GM12878 (cell line): ENCODE results near the gene TTC38. TPM values are rescaled to one million over a fixed set of nuclear protein-coding genes. Genes with fewer than 3 reads are reported as not detected.

ENCODE experiments used
- ATAC-seq: fragments of 200-7000 bp; cut with Tn5 transposase; 3 replicates; pipeline ENCODE4 v1.9.1; 2020; ENCODE audit warnings: mild to moderate bottlenecking, moderate library complexity
- BruUV-seq: library from RNA; stranded (reverse); fragments of 400-500 nt; replicated peaks from 2 replicates; lab custom pipeline; 2021; lab: Mats Ljungman, UMichigan
- CTCF ChIA-PET: fragments of 300-600 bp; sonication (Branson Sonifier 250); formaldehyde crosslinking; extraction: SDS; loops from one replicate; lab custom pipeline; 2021; ENCODE audit warnings: inconsistent platforms; lab: Yijun Ruan, JAX
- POLR2A ChIA-PET: fragments of 350-600 bp; formaldehyde crosslinking; extraction: SDS; loops from one replicate; lab custom pipeline; 2021; ENCODE audit warnings: inconsistent platforms; lab: Charles Lee
- RAD21 ChIA-PET: fragments of 300-600 bp; sonication (Branson Sonifier 250); formaldehyde crosslinking; loops from one replicate; lab custom pipeline; 2023; ENCODE audit warnings: antibody characterized with exemption; ENCODE audit not compliant: unreplicated experiment; lab: Charles Lee
- SMC1A ChIA-PET: fragments of 300-600 bp; sonication (Branson Sonifier 250); formaldehyde crosslinking; loops from one replicate; lab custom pipeline; 2023; ENCODE audit not compliant: unreplicated experiment, uncharacterized antibody; lab: Charles Lee
- DNase-seq: peaks from one replicate; pipeline ENCODE4 v3.0.0-alpha.2; 2011; ENCODE audit warnings: low read depth, low spot score
- FAIRE-seq: peaks from 3 replicates; lab custom pipeline; 2011; peaks lifted over from hg19 to GRCh38; lab: Jason Lieb, UNC
- H2AFZ ChIP-seq: 2 replicates; pipeline ENCODE4 v1.6.0; 2011; ENCODE audit warnings: low read depth, low read length, control low read depth; ENCODE audit not compliant: control insufficient read depth
- H3K27ac ChIP-seq: 2 replicates; pipeline ENCODE4 v1.5.1; 2011; ENCODE audit warnings: control low read depth; ENCODE audit not compliant: control insufficient read depth, insufficient read depth
- H3K27me3 ChIP-seq, 2 experiments: replicated peaks in 1 of 2; 2 replicates each; pipeline versions ENCODE4 v1.6.0 to v1.6.1; 2011; ENCODE audit warnings: low read length in 1 of 2; ENCODE audit not compliant: control insufficient read depth in 2 of 2, insufficient read depth in 2 of 2
- H3K36me3 ChIP-seq, 2 experiments: 2 replicates each; pipeline ENCODE4 v1.5.1; 2011; ENCODE audit warnings: low read length in 1 of 2; ENCODE audit not compliant: control insufficient read depth in 2 of 2, insufficient read depth in 2 of 2
- H3K4me1 ChIP-seq: 2 replicates; pipeline ENCODE4 v1.6.1; 2011; ENCODE audit warnings: mild to moderate bottlenecking, low read length, moderate library complexity, mixed read lengths; ENCODE audit not compliant: control insufficient read depth, insufficient read depth
- H3K4me2 ChIP-seq: 2 replicates; pipeline ENCODE4 v1.6.0; 2011; ENCODE audit warnings: control low read depth; ENCODE audit not compliant: control insufficient read depth, insufficient read depth
- H3K4me3 ChIP-seq: fragments of 200-600 bp; sonication (generic); 2 replicates; pipeline ENCODE4 v1.5.1; 2016
- H3K79me2 ChIP-seq: 2 replicates; pipeline ENCODE4 v1.6.0; 2011; ENCODE audit warnings: low read length; ENCODE audit not compliant: control insufficient read depth, insufficient read depth
- H3K9ac ChIP-seq: 2 replicates; pipeline ENCODE4 v1.8.0; 2011; ENCODE audit warnings: low read length, control low read depth, mixed read lengths; ENCODE audit not compliant: control insufficient read depth, insufficient read depth
- H3K9me3 ChIP-seq: replicated peaks from 3 replicates; pipeline ENCODE4 v1.5.1; 2011; ENCODE audit warnings: mild to moderate bottlenecking, low read length; ENCODE audit not compliant: control insufficient read depth, insufficient read depth
- H4K20me1 ChIP-seq: 2 replicates; pipeline ENCODE4 v1.6.0; 2011; ENCODE audit not compliant: control insufficient read depth, insufficient read depth
- CBX3 ChIP-seq: fragments of 200-600 bp; sonication (generic); IDR thresholded peaks from 2 replicates; pipeline ENCODE4 v1.6.1; 2016; ENCODE audit warnings: low read depth, borderline replicate concordance
- PML ChIP-seq: IDR thresholded peaks from 2 replicates; pipeline ENCODE4 v1.6.1; 2012; ENCODE audit warnings: low read length, inconsistent platforms
- SIN3A ChIP-seq: IDR thresholded peaks from 2 replicates; pipeline ENCODE4 v1.6.1; 2012; ENCODE audit warnings: low read depth, low read length, improper control_type of control experiment
- SREBF2 ChIP-seq: IDR thresholded peaks from 2 replicates; pipeline ENCODE4 v1.6.1; 2012; ENCODE audit warnings: mild to moderate bottlenecking, low read length
- WGBS: methylation state at CpG from one replicate; pipeline ENCODE4 v1.1.6; 2016; ENCODE audit warnings: low lambda C conversion rate; ENCODE audit not compliant: insufficient replicate concordance, insufficient coverage; ENCODE audit errors: missing lambda C conversion rate; 5-methylcytosine and 5-hydroxymethylcytosine counted together
- in situ Hi-C: fragments of 300-500 bp; cut with MboI; formaldehyde crosslinking; loops from 9 replicates; pipeline ENCODE4 v1.14.3; 2018; ENCODE audit warnings: mixed read lengths
- intact Hi-C: fragments of 100-400 bp; cut with micrococcal nuclease; formaldehyde crosslinking; loops from one replicate; pipeline ENCODE4 v1.14.2; 2022; ENCODE audit not compliant: unreplicated experiment
- polyA plus RNA-seq, 11 experiments: library from polyadenylated mRNA; depleted of rRNA in 4 of 11; unstranded in 6 of 11; stranded (reverse) in 5 of 11; fragments of >200 nt; fragmentation: Nextera tagmentation in 4 of 11; fragmentation: Illumina TruSeq in 1 of 11; extraction: Ambion mirVana in 4 of 11; extraction: Trizol in 1 of 11; gene quantifications; 1 replicate in 1 of 11; 2 replicates in 10 of 11; pipeline versions ENCODE4 v1.2.1 to v1.2.3, GENCODE V29; 2011 to 2016; ENCODE audit warnings: inconsistent platforms in 2 of 11, missing spikeins in 2 of 11, low read depth in 1 of 11
- total RNA-seq, 4 experiments: library from RNA; depleted of rRNA in 3 of 4; stranded (reverse); fragments of >200 nt in 3 of 4; fragmentation: Illumina TruSeq in 1 of 4; extraction: Trizol in 1 of 4; gene quantifications; 2 replicates each; pipeline versions ENCODE4 v1.2.1 to v1.2.3, GENCODE V29; 2013 to 2021
- TF ChIP-seq, protein P1 (sequence below): IDR thresholded peaks from 2 replicates; pipeline ENCODE4 v1.6.1; 2012; ENCODE audit warnings: mild to moderate bottlenecking, low read depth, low read length
- TF ChIP-seq, protein P2 (sequence below): fragments of 450-650 bp; IDR thresholded peaks from 2 replicates; pipeline ENCODE4 v1.6.1; 2017; ENCODE audit warnings: mild to moderate bottlenecking, moderate library complexity

The TTC38 gene
- total and polyA plus RNA-seq, 10 of the 15 experiments (the other 5 are each of a cell fraction or from before 2014, with no cell fraction given), result 0.58 to 39.9 (median 13.0) TPM

DNA sequence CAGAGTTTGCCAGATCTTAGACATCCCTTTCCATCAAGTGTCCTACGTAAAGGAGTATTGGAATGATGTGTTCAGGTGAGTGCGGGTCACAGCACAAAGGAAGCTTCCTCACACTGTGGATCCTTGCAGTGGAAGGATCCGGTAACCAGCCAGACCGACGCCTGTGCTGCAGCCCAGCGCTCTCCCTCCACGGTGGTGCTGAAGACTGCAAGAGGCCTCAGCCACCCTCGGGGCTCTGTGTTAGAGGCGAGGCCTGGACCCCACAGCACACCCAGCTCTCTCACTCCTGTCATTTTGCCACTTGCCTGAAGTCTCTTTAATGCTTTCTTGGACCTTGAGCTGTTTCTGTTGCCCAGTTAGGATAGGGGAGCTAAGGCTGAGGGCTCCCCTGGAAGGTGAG is 70.1 kb downstream of the TTC38 start:
- ChIA-PET SMC1A (interaction anchor here (1.3 kb wide), 1 partner anchor 9 kb away, joined by 4 read pairs; no protein-coding TSS in a partner anchor), RAD21 (no interaction called here), CTCF (no interaction called here)
- Histone ChIP-seq H3K4me3 (no peak overlapping the region), H3K36me3 (peaks cover 8 to 33% of the 10 kb centered on the region in 2 experiments), H3K9ac (no peak overlapping the region), H4K20me1 (no peaks in the 10 kb centered on the region), H2AFZ (no peak overlapping the region)
- DNase-seq (no peak), ATAC-seq (no peak)
- BruUV-seq, result no TSS peak
- 93% methylated on average over 9 of the region's 9 CpGs for WGBS
- TF ChIP-seq PML (no peak), SIN3A (no peak), CBX3 (no peak), SREBF2 (no peak)
- TF ChIP-seq, protein P1, sequence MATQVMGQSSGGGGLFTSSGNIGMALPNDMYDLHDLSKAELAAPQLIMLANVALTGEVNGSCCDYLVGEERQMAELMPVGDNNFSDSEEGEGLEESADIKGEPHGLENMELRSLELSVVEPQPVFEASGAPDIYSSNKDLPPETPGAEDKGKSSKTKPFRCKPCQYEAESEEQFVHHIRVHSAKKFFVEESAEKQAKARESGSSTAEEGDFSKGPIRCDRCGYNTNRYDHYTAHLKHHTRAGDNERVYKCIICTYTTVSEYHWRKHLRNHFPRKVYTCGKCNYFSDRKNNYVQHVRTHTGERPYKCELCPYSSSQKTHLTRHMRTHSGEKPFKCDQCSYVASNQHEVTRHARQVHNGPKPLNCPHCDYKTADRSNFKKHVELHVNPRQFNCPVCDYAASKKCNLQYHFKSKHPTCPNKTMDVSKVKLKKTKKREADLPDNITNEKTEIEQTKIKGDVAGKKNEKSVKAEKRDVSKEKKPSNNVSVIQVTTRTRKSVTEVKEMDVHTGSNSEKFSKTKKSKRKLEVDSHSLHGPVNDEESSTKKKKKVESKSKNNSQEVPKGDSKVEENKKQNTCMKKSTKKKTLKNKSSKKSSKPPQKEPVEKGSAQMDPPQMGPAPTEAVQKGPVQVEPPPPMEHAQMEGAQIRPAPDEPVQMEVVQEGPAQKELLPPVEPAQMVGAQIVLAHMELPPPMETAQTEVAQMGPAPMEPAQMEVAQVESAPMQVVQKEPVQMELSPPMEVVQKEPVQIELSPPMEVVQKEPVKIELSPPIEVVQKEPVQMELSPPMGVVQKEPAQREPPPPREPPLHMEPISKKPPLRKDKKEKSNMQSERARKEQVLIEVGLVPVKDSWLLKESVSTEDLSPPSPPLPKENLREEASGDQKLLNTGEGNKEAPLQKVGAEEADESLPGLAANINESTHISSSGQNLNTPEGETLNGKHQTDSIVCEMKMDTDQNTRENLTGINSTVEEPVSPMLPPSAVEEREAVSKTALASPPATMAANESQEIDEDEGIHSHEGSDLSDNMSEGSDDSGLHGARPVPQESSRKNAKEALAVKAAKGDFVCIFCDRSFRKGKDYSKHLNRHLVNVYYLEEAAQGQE, result peak; percentile 60; the same call in 1 of the 2 replicates
- TF ChIP-seq, protein P2, sequence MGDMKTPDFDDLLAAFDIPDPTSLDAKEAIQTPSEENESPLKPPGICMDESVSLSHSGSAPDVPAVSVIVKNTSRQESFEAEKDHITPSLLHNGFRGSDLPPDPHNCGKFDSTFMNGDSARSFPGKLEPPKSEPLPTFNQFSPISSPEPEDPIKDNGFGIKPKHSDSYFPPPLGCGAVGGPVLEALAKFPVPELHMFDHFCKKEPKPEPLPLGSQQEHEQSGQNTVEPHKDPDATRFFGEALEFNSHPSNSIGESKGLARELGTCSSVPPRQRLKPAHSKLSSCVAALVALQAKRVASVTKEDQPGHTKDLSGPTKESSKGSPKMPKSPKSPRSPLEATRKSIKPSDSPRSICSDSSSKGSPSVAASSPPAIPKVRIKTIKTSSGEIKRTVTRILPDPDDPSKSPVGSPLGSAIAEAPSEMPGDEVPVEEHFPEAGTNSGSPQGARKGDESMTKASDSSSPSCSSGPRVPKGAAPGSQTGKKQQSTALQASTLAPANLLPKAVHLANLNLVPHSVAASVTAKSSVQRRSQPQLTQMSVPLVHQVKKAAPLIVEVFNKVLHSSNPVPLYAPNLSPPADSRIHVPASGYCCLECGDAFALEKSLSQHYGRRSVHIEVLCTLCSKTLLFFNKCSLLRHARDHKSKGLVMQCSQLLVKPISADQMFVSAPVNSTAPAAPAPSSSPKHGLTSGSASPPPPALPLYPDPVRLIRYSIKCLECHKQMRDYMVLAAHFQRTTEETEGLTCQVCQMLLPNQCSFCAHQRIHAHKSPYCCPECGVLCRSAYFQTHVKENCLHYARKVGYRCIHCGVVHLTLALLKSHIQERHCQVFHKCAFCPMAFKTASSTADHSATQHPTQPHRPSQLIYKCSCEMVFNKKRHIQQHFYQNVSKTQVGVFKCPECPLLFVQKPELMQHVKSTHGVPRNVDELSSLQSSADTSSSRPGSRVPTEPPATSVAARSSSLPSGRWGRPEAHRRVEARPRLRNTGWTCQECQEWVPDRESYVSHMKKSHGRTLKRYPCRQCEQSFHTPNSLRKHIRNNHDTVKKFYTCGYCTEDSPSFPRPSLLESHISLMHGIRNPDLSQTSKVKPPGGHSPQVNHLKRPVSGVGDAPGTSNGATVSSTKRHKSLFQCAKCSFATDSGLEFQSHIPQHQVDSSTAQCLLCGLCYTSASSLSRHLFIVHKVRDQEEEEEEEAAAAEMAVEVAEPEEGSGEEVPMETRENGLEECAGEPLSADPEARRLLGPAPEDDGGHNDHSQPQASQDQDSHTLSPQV, result no peak
- TF ChIP-seq, all 136 proteins: peak for 1
- Histone ChIP-seq H3K4me1 (peaks cover 7% of the 10 kb centered on the region; the same call in 1 of the 2 replicates), H3K27me3 (no peaks in the 10 kb centered on the region), H3K4me2 (peak overlapping the region; percentile 7; the same call in 1 of the 2 replicates), H3K27ac (no peak overlapping the region), H3K9me3 (no peaks in the 10 kb centered on the region), H3K79me2 (peaks cover 31% of the 10 kb centered on the region)
- in situ Hi-C loops (no loop called here), intact Hi-C loops (no loop called here)
- POLR2A ChIA-PET, result no interaction called here
- no peak for FAIRE-seq
